ENCODE results near the gene RPS15A.
A peak's percentile ranks its signal among the peaks of the same experiment; 100 is the strongest.
"Not testable (repeated sequence)": the region's sequence is repeated elsewhere in the genome, so short reads cannot be mapped to it uniquely, and the experiment has no call there.

The RPS15A gene

GRCh38 chr16:18792836-18793433, 2.8 kb upstream of the RPS15A start:
- no peak for DNase-seq

GRCh38 chr16:18789515-18789849, 652 bp downstream of the RPS15A start:
- no peak for DNase-seq

- DNase-seq = no peak
Observed at GRCh38 chr16:18788828-18789514, 1.2 kb downstream of the RPS15A start.

- no peak for DNase-seq
Observed at GRCh38 chr16:18784917-18785623, 5.1 kb downstream of the RPS15A start.

GRCh38 chr16:18783430-18784341, 6.4 kb downstream of the RPS15A start:
- no peak for DNase-seq

GRCh38 chr16:18782697-18783429, 7.3 kb downstream of the RPS15A start:
- DNase-seq = no peak

- not testable (repeated sequence) for DNase-seq
Observed at GRCh38 chr16:18781232-18781631, 8.9 kb downstream of the RPS15A start.

- DNase-seq = not testable (repeated sequence)
Observed at GRCh38 chr16:18780460-18781026, 9.6 kb downstream of the RPS15A start.

- DNase-seq = not testable (repeated sequence)
Observed at GRCh38 chr16:18777664-18778063, 12.5 kb downstream of the RPS15A start.

GRCh38 chr16:18776334-18776733, 13.8 kb downstream of the RPS15A start:
- not testable (repeated sequence) for DNase-seq

GRCh38 chr16:18774651-18775050, 15.5 kb downstream of the RPS15A start:
- DNase-seq = not testable (repeated sequence)

GRCh38 chr16:18772171-18772570, 18.0 kb downstream of the RPS15A start:
- not testable (repeated sequence) for DNase-seq

- DNase-seq = not testable (repeated sequence)
Observed at GRCh38 chr16:18770336-18770962, 19.7 kb downstream of the RPS15A start.

- not testable (repeated sequence) for DNase-seq
Observed at GRCh38 chr16:18767217-18767616, 22.9 kb downstream of the RPS15A start.

- DNase-seq = not testable (repeated sequence)
Observed at GRCh38 chr16:18762713-18763112, 27.4 kb downstream of the RPS15A start.

- DNase-seq = peak; percentile 11
Observed at GRCh38 chr16:18759598-18760520, 30.3 kb downstream of the RPS15A start.

GRCh38 chr16:18757960-18758660, 32.0 kb downstream of the RPS15A start:
- not testable (repeated sequence) for DNase-seq

- not testable (repeated sequence) for DNase-seq
Observed at GRCh38 chr16:18756639-18757038, 33.5 kb downstream of the RPS15A start.

GRCh38 chr16:18742870-18743269, 47.3 kb downstream of the RPS15A start:
- DNase-seq = not testable (repeated sequence)

GRCh38 chr16:18740027-18740426, 50.1 kb downstream of the RPS15A start:
- not testable (repeated sequence) for DNase-seq

Data from NK-92 treated with Interleukin-12 subunit alpha and Interleukin-12 subunit beta, amount 100 ng/mL, for 24 hours (cell line).